GM21526 (cell line): ENCODE measurements around the gene PRTFDC1.
A peak's percentile ranks its signal among the peaks of the same experiment; 100 is the strongest.
"Not testable (repeated sequence)": the region's sequence is repeated elsewhere in the genome, so short reads cannot be mapped to it uniquely, and the experiment has no call there.

Experiments used
- ATAC-seq: cut with Tn5 transposase; IDR thresholded peaks from one replicate; pipeline ENCODE4 v1.9.1; 2021; ENCODE audit warnings: moderate library complexity; ENCODE audit not compliant: unreplicated experiment, low FRiP score

PRTFDC1 gene

DNA sequence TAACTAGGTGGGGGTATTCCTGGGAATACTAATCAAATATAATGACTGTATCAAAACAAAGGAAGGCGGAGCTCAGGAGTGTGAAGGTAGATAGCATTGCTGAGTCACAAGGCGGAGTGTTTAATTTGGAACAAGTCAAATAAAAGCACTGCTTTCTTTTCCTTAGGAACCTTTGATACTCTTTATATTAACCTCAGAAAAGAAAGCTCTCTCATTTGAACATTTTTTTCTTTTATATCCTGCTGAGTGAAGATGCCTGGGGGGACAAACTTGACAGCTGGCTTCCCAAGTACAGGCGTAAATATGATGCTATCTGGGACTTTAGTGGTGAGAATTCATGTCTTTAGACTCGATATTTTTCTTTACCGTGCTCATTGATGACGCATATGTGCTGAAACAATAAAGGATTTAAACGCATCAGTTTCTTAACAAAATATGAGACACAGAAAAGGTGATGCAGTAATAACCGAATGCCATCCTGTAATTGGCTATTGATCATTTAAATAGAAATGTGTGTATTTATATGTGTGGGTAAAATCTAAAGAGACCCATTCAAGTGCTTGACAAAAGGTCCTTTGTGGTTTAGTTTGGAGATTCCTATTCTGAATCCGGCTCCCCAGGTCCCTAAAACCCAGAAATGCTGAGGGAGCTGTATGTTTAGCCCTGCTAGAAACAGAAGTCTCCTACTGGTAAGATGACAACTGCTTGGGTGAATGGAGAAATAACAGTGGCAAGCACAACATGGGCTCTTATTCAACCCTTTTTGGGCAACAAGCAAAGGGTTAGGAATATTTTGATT, 102.7 kb downstream of the PRTFDC1 start:
- ATAC-seq = no peak

DNA sequence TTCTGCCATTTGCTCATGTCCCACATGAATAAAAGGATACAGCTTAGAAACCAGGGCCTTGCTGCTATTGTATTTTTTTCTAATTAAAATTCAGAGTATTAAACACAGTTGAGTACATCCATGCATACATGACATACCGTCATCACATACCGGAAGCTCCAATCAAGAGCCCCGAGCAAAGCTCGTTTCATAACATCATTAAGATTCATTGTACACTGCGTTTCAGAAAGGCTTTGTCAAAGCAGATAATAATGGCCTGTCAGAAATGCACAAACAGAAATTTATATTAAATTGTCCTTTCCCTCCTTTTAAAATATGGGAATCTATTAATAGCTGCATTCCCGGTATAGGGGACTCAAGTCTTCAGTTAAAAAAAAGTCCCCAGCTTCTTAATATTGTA, 103.4 kb downstream of the PRTFDC1 start:
- ATAC-seq = no peak

DNA sequence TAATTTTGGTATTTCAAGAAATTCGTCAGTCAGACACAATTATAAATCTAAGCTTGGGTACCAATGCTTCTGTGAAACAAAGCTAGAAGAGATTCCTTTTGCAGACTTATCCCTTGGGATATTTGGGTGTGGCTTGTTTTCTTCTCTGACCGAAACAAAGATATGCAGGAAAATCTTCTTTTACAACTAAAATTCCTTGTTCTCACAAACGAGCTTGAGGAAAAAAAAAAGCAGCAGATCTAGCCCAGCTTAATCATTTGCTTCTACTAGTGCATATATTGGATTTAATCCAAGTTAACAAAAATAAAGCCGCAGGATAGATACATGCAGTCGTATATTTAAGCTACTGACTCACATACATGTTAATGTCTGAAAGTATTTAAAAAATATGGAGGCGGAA, 104.2 kb downstream of the PRTFDC1 start:
- no peak for ATAC-seq

DNA sequence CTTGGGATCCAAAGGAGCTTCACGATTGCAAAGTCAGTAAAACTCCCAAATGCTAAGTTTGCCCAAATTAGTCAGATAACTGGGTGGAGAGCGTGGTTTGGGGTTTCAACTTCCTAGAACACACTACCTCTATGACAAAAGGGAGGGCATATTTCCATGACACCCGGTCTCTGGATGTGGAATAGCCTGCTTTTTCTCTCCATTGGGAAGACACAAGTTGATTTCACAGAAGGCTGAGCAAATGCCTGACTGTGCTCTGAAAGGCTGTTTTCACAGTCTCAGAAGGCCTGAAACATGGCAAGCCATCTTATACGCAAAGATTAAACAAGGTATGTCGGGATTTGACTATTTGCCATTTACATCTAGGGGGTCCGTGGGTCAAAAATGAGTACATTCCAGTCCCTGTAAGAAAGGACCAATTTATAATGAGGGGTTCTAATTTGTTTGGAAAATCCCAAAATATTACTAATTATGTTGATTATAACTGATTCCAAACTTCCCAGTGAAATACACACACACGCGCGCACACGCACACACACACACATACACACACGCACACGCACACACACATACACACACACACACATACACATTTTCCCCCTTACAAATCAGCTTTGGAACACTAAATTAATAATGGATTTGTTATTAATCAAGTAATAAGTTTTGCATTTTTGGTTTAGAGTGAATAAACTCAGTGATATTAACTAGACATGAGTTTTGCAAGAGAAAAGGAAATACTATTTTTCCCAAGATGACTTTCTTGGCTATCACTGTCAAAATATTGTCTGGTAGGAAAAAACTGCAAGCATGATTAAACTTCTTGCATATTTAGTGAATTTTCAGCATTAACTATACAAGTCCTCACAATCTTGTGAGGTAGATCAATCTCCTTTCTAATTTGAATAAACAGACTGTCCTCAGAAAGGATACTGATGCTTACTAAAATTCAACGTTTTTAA, 105.0 kb downstream of the PRTFDC1 start:
- ATAC-seq = no peak

DNA sequence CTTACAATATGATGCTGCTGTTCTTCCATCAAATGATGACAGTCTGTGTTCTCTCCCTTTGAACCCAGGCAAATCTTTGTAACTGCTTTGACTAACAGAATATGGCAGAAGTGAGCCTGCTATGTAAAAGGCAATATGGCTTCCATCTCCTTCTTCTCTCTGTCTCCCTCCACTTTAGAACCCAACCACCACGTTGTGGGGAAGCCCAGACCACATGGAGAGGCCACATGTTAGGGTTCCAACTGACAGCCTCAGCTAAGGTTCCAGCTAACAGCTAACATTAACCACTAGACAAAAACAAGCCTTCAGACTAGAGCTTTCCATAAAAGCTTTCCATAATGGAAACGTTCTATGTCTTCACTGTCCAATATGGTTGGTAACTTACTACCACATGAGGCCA, 107.7 kb downstream of the PRTFDC1 start:
- no peak for ATAC-seq

DNA sequence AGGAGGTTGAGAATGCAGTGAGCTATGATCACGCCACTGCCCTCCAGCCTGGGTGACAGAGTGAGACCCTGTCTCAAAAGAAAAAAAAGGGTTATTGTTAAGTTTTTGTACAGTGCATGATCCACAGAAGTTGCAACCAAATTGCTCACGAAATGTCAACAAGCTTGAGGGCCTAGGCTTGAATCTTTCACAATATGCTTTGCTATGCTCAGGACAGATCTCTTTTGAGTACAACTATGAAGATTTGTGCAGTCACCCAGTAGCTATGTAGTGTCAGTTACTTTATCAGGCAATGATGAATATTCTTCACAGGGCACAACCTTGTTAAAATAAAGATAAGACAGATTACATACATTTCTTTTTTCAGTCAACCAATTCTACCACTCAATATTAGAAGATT, 109.2 kb downstream of the PRTFDC1 start:
- ATAC-seq = no peak

DNA sequence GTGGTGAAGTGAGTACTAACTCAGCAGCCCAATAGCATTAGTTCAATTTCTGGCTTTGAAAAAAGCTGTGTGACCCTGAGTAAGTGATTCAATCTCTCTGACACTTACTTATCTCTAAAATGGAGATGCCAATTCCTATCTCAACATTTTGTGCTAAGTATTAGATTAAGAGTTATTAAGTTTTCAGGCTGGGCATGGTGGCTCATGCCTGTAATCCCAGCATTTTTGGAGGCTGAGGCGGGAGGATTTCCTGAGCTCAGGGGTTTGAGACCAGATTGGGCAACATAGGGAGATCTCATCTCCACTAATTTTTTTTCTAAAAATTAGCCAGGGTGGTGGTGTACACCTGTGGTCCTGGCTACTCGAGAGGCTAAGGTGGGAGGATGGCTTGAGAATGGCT, 109.5 kb downstream of the PRTFDC1 start:
- no peak for ATAC-seq

DNA sequence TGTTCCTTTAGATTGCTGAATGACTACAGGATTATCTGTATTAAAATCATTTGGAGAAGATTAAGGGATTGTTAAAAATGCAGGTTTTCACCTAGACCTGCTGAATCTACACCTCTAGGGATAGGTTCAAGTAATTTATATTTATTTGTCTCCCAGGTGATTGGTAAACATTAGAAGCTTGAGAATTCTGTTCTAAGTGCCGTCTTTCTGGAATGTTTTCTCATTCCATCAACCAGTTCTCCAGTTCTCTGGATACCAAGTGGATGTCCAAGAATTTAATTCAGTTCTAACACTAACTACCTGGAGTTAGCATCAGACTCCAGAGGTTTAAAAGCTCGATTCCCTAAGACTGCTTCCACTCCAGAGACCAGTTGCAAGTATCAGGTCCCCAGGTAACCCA, 110.9 kb downstream of the PRTFDC1 start:
- no peak for ATAC-seq

DNA sequence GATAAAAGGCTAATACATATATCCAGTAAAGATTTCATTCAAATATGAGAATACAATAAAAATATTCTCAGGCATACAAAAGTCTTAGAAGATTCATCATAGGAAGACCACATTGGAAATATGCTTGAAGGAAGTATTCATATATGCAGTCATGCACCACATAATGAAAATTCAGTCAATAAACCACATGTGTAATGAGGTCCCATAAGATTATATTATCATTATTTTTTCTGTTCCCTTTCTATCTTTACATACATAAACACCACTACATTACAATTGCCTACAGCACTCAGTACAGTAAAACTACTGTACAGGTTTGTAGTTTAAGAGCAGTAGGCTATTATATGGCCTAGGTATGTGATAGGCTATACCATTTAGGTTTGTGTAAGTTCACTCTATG, 111.6 kb downstream of the PRTFDC1 start:
- no peak for ATAC-seq

DNA sequence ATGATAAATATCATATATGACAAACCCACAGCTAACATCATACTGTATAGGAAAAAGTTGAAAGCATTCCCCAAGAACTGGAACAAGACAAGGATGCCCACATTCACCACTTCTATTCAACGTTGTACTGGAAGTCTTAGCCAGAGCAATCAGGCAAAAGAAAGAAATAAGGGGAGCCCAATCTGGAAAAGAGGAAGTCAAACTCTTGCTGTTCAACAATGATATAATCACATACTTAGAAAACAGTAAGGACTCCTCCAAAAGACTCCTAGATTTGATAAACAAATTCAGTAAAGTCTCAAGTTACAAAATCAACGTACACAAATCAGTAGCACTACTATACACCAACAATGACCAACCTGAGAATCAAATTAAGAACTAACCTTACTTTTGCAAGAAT, 114.6 kb downstream of the PRTFDC1 start:
- not testable (repeated sequence) for ATAC-seq

DNA sequence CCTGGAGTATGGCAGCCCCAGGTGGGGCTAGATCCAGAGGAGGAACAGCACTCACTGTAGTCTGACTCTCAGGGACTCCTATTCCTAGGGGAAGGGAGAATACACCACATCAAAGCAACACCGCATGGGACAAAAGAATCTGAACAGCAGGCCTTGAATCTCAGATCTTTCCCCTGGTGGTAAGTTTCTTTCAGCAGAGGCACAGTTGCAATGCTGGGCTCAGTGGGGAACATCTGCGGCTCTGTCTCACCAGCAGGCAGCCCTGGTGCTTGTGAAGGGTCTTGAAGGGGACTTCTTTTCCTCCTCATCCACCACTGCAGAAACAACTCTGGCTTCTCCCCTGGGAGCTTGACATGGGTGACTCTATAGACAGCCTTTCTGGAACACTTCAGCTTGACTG, 117.5 kb downstream of the PRTFDC1 start:
- no peak for ATAC-seq

DNA sequence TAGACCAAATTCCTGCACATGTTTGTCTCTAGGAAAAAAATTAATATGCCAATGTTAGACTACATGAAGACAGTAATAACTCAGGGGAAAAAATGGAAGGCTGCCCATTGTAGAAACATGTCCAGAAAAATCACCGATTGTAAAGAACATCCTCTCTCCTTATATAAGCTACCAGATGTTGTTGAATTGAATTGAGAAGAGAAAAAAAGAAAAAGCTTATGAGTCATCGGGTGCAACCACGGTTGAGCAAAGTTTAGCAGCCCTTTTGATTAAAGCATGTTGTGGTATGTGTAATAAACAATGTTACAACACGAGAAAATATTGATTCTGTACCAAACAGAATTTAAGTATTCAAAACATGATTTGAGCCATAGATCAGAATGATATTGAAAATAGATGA, 126.4 kb downstream of the PRTFDC1 start:
- no peak for ATAC-seq

DNA sequence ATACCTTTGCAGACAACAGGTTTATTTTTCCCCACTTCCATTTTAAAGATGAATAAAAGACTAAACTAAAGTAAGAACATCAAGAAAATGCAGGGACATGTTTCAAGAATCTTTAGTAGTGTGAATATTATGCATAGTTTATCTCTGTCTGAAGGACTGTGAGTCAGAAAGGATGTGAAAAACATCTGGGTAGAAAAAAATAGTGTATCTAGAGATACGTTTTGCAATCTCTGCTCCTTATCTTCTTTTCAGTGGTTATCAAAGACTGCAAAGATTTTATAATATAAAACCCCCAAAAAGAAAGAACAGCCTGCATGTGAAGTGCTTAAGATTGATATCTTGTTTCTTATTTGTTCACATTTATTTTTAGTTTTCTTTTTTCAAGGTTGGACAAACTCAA, 126.9 kb downstream of the PRTFDC1 start:
- ATAC-seq = no peak

DNA sequence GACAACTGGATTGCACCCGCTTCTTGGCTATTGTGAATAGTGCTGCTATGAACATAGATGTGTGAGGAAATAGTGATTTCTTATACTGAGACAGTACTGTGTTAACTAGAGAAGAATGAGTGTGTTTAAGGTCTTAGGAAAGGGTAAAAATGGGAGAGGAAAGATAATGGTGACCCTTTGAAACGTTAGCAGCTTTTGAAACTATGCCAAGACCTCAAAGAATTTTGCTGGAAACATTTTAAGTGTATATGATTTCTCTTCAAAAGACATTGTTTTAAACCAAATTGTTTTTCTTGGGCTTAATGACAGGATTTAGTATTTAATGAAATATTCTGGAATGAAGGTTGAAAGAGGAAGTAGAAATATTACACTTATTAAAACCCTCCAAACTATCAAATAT, 127.9 kb downstream of the PRTFDC1 start:
- no peak for ATAC-seq

DNA sequence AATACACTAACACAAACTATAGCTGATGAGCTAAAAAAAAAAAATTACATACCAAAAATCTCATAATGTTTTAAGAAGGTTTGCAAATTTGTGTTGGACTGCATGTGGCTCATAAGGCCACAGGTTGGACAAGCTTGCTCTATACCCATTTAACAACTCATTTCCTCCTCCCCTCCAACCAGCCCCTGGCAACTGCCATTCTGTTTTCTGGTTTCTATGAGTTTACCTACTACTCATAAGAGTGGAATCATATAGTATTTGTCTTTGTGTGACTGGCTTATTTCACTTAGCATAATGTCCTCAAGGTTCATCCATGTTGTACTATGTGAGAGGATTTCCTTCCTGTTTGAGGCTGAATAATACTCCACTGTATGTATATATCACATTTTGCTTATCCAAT, 128.3 kb downstream of the PRTFDC1 start:
- no peak for ATAC-seq

DNA sequence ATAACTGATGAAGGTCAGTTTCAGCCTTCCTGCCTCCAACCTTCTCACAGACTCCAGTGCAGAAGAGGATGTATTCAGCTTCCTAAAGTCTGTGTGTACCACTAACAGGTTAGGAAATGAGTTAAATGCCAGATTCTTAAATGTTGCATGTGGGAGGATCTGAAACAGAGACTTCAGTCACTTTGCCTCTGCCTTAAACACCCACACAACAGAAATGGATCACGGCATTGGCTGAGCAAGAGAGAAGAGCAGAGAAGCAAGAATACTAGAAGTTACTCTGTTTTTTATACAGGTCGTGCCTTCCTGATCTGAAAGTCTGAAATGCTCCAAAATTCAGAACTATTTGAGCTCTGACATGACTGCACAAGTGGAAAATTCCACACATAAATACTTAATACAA, 129.8 kb downstream of the PRTFDC1 start:
- ATAC-seq = peak; percentile 90

DNA sequence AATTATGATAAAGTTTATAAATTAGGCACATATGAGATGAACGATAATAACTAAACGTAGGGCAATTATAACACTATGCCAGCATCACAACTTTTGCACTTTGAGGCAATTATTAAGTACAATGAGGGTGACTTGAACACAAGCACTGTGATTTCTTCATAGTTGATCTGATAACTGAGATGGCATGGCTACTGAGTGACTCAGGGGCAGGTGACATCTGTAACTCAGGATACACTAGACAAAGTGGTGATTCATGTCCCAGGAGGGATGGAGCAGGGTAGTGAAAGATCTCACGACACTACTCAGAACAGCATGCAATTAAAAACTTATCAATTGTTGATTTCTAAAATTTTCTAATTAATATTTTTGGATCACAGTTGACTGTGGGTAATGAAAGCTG, 130.4 kb downstream of the PRTFDC1 start:
- no peak for ATAC-seq

DNA sequence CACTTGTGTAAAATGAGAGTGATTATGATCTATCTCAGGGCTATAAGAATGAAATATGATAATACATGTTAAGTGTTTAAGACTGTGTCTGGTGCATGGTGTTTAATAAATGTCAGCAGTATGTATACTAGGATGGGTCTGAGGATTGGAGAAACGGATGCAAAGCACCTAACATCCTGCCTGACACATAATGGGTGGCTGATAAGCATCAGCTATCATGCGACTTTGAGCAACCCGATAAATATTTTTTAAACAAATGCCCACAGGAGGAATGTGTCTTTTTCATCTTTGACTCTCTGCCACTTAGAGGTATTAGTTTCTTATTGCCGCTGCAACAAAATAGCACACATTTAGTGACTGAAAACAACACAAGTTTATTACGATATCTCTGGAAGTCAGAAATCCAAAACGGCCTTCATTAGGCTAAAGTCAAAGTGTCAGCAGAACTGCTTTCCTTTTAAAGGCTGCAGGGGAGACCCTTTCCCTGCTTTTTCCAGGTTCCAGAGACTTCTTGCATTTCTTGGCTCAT, 135.5 kb downstream of the PRTFDC1 start:
- no peak for ATAC-seq

DNA sequence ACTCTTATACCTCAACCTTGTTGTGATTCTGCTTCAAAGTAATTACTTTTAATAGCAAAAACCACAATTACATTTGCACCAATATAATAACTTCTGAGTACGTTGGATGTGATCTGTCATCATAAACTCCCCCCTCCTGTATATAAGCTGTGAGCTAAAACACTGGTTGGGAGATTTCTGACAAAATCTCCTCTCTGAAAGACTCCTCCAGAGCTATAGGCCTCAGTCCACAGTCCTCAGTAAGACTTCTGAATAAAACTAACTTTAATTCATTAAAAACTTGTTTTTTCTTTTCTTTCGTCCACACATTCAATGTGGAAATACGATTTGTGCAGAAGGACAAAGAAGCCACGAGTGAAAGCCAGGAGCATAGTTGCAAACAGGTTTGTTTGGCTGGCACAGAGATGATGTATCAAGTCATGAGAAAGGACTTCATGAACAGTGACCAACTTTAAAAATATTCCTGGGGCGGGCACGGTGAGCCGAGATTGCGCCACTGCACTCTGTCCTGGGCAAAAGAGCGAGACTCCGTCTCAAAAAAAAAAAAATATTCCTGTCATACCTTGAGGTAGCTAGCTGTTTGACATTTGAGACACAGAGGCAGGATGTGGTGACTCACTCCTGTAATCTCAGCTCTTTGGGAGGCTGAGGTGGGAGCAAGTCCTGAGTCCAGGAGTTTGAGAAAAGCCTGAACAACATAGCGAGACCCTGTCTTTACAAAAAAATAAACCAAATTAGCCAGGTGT, 137.7 kb downstream of the PRTFDC1 start:
- ATAC-seq = no peak

DNA sequence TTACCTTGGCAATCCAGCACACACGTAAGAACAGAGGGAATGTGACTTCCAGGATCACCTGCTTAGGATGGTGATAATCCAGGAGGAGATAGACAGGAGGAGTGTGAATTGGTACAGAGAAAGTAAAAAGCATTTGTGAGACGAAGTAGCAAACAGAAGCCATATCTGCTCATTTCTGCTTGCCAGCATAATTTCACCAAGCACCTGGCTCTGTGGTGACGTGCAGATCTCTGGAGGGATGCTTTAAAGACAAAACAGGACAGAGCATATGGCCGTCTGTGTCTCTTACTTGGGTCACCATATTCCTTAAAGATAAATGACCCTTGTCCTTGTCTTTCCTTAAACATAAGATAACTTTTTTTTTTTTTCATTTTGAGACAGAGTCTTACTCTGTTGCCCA, 138.6 kb downstream of the PRTFDC1 start:
- ATAC-seq = no peak

DNA sequence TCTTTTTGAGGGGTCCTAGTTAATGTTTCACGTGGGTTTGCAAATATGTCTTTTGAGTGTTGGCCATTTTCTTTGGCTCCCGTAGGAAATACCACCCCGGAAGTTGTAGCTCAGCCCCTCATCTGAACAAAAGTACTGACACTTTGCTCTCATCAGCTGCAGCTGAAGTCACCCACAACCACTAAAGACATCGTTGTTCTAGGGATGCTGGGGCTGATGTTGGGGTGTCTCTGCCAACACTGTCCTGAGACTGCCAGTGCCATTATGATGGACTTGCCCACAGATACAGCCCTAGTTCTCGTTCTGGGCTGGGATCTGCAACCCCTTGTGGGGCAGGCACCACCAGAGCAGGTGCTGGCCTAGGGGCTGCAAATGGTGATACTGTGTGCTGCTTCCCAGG, 146.1 kb downstream of the PRTFDC1 start:
- ATAC-seq = no peak
